BLaER1 (cell line): ENCODE measurements around the gene RPTN.

ENCODE experiments used
- H3K27ac ChIP-seq: shearing (Covaris generic); formaldehyde crosslinking; 2 replicates; pipeline ENCODE4 v1.8.1; 2022
- H3K27me3 ChIP-seq: shearing (Covaris generic); formaldehyde crosslinking; 2 replicates; pipeline ENCODE4 v1.8.1; 2022
- H3K36me3 ChIP-seq: shearing (Covaris generic); formaldehyde crosslinking; 2 replicates; pipeline ENCODE4 v1.8.1; 2022
- H3K4me1 ChIP-seq: shearing (Covaris generic); formaldehyde crosslinking; 2 replicates; pipeline ENCODE4 v1.8.1; 2022
- H3K4me2 ChIP-seq: shearing (Covaris generic); formaldehyde crosslinking; 2 replicates; pipeline ENCODE4 v1.8.1; 2022
- H3K4me3 ChIP-seq: shearing (Covaris generic); formaldehyde crosslinking; 2 replicates; pipeline ENCODE4 v1.8.1; 2022
- H3K9ac ChIP-seq: shearing (Covaris generic); formaldehyde crosslinking; 2 replicates; pipeline ENCODE4 v1.8.1; 2022
- H3K9me3 ChIP-seq: shearing (Covaris generic); formaldehyde crosslinking; 2 replicates; pipeline ENCODE4 v1.8.1; 2022
- H4K20me1 ChIP-seq: shearing (Covaris generic); formaldehyde crosslinking; 2 replicates; pipeline ENCODE4 v1.8.1; 2022
- Cebpa-rat ChIP-seq: shearing (Covaris generic); IDR thresholded peaks from 2 replicates; pipeline ENCODE4 v1.8.1; 2022

RPTN gene, protein sequence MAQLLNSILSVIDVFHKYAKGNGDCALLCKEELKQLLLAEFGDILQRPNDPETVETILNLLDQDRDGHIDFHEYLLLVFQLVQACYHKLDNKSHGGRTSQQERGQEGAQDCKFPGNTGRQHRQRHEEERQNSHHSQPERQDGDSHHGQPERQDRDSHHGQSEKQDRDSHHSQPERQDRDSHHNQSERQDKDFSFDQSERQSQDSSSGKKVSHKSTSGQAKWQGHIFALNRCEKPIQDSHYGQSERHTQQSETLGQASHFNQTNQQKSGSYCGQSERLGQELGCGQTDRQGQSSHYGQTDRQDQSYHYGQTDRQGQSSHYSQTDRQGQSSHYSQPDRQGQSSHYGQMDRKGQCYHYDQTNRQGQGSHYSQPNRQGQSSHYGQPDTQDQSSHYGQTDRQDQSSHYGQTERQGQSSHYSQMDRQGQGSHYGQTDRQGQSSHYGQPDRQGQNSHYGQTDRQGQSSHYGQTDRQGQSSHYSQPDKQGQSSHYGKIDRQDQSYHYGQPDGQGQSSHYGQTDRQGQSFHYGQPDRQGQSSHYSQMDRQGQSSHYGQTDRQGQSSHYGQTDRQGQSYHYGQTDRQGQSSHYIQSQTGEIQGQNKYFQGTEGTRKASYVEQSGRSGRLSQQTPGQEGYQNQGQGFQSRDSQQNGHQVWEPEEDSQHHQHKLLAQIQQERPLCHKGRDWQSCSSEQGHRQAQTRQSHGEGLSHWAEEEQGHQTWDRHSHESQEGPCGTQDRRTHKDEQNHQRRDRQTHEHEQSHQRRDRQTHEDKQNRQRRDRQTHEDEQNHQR

DNA sequence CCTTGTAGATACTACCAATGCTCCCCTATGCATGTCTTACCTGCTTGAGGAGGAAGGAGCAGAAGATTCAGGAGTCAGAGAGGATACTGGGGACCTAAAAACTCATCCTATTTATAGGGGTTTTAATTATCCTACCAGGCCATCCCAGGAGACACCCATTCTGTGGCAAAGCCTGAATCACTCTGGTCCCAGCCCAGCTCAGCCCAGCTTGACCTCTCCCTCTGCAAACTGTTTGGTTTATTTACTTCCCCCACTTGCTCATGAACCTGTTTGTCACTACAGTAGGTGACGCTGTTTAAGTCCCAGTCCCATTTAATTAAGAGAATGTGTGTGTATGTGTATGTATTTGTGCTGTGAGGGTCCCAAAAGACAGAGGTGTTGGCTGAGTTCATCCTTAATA is at the start of gene RPTN:
Gene RPTN, minus strand, starts transcription at position 85 of the 400 bp plus-strand sequence. CDS start 1,339 bp downstream, outside the sequence.
- Histone ChIP-seq H3K4me2 (no peak within 1 kb of the TSS), H3K27ac (no peak within 1 kb of the TSS), H3K9ac (no peak within 1 kb of the TSS), H3K4me3 (no peak within 1 kb of the TSS), H4K20me1 (no peaks in the 10 kb centered on the region), H3K36me3 (no peaks in the 10 kb centered on the region), H3K4me1 (peaks cover 17% of the 10 kb centered on the region), H3K27me3 (no peaks in the 10 kb centered on the region), H3K9me3 (no peaks in the 10 kb centered on the region)
- no peak for TF ChIP-seq Cebpa-rat

DNA sequence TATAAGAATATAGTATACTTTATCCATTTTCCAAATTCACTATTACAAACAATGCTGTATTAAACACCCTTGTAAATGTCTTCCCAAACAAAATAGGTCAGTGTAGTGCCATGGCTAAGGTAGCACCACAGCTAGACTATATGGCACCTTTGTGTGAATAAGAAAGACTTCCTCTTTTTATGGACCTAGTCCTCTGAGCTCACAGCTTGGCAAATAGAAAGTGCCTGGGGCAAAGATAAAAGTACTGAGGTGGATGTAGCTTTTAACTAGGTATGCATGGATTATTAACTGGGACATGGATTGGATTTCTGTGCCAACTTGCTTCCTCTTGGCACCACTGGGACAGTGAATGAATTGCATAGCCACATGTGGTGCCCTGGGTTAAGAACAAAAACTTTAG is 40.0 kb upstream of the RPTN start:
- no peaks in the 10 kb centered on the region for H3K4me1 ChIP-seq
- no peak overlapping the region for H3K4me2 ChIP-seq
- H3K4me3 ChIP-seq = no peak overlapping the region
- no peaks in the 10 kb centered on the region for H3K36me3 ChIP-seq
- H3K9me3 ChIP-seq = no peaks in the 10 kb centered on the region; the same call in 1 of the 2 replicates
- TF ChIP-seq Cebpa-rat = no peak
- H3K27ac ChIP-seq = no peak overlapping the region
- H3K9ac ChIP-seq = no peak overlapping the region
- no peaks in the 10 kb centered on the region for H3K27me3 ChIP-seq
- H4K20me1 ChIP-seq = no peaks in the 10 kb centered on the region

DNA sequence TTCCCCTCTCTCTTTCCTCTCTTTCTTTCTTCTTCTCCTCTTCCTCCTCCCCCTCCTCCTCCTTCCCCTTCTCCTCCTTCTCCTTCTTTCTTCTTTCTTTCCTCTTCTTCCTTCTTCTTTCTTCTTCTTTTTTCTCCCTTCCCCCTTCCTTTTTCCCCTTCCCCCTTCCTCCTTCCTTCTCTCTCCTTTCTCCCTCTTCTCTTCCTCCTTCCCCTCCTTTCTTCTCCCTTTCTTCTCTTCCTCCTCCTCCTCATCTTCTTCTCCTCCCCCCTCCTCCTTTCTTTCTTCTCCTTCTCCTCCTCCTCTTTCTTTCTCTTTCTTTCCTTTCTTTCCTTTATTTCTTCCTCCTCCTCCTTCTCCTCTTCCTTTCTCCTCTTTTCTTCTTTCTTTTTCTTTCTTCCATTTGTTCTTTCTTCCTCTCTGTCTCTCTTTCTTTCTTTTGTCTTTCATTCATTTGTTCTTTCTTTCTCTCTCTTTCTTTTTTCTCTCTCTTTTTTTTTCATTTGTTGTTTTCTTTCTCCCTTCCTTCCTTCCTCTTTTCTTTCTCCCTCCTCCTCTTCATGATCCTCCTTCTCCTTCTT is 38.4 kb upstream of the RPTN start:
- no peak overlapping the region for H3K4me3 ChIP-seq
- H3K4me2 ChIP-seq = no peak overlapping the region
- no peaks in the 10 kb centered on the region for H3K4me1 ChIP-seq
- TF ChIP-seq Cebpa-rat = no peak
- no peak overlapping the region for H3K27ac ChIP-seq
- H3K36me3 ChIP-seq = no peaks in the 10 kb centered on the region
- H3K27me3 ChIP-seq = no peaks in the 10 kb centered on the region
- no peak overlapping the region for H3K9ac ChIP-seq
- no peaks in the 10 kb centered on the region; the same call in 1 of the 2 replicates for H3K9me3 ChIP-seq
- no peaks in the 10 kb centered on the region for H4K20me1 ChIP-seq

DNA sequence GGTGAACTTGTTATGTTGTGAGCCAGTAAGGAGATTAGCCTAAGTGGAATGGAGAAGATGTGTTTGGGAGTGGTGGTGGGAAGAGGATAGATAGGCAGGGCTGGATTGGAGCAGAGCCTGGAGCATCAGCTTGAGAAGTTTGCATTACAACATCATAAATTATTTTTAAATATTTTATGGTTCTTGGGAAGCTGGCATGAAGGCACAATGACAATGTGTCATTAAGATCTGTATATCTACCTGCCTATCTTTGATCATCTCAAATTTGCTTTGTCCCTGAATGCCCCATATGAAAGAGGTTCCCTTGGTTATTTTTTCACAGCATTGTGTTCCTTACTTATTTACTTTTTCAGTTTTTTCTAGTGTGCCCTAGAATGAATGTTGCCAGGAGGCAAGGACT is 32.7 kb upstream of the RPTN start:
- H3K4me3 ChIP-seq = no peak overlapping the region
- no peaks in the 10 kb centered on the region for H3K36me3 ChIP-seq
- peaks cover 11% of the 10 kb centered on the region; the same call in 1 of the 2 replicates for H3K27me3 ChIP-seq
- no peak overlapping the region for H3K4me2 ChIP-seq
- peaks cover 9% of the 10 kb centered on the region; the same call in 1 of the 2 replicates for H3K4me1 ChIP-seq
- no peaks in the 10 kb centered on the region for H4K20me1 ChIP-seq
- TF ChIP-seq Cebpa-rat = no peak
- no peaks in the 10 kb centered on the region; the same call in 1 of the 2 replicates for H3K9me3 ChIP-seq
- no peak overlapping the region for H3K27ac ChIP-seq
- no peak overlapping the region for H3K9ac ChIP-seq

DNA sequence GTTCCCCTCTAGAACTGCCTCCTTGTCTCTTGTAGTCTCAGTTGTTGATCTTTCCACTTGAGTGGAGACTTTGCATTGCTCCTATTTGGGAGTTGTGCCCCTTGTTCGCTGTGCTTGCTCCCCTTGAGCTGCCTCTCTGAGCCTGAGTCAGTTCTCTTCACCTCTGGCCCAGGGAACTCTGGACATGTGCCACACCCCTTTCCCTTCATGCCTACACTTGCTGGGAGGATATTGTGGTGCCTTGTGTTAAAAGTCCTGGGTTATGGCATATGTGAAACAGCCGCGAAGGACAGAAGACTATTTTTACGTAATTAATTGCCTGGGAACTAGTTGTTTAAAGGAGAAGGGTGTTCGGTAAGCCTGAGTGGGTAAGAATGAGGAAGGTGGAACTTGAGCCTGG is 32.2 kb upstream of the RPTN start:
- no peaks in the 10 kb centered on the region; the same call in 1 of the 2 replicates for H3K9me3 ChIP-seq
- no peak for TF ChIP-seq Cebpa-rat
- no peak overlapping the region for H3K4me2 ChIP-seq
- H4K20me1 ChIP-seq = no peaks in the 10 kb centered on the region
- H3K27ac ChIP-seq = no peak overlapping the region
- peaks cover 9% of the 10 kb centered on the region; the same call in 1 of the 2 replicates for H3K4me1 ChIP-seq
- H3K36me3 ChIP-seq = no peaks in the 10 kb centered on the region
- H3K9ac ChIP-seq = no peak overlapping the region
- no peak overlapping the region for H3K4me3 ChIP-seq
- peaks cover 11% of the 10 kb centered on the region; the same call in 1 of the 2 replicates for H3K27me3 ChIP-seq

DNA sequence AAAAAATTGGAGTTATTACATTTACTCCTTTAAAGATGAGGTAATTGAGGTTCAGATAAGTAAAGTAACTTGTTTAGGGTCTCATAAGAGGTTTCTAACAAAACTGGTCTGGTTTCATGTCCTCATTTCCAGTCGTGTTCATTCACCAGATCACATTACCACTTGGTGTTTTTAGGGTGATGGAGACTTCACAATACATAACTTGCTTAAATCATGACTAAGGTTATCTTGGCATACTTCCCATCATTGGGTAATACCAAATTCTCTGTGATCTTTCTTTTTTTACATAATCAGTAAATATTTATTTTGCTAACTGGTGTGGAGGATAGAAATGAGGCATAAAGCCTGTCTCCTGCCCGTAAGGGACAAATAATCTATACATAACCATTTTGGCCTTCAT is 31.6 kb upstream of the RPTN start:
- Histone ChIP-seq H3K4me1 (peaks cover 9% of the 10 kb centered on the region; the same call in 1 of the 2 replicates), H3K4me3 (no peak overlapping the region), H3K27ac (no peak overlapping the region), H3K27me3 (peaks cover 11% of the 10 kb centered on the region; the same call in 1 of the 2 replicates), H3K9ac (no peak overlapping the region), H3K4me2 (no peak overlapping the region), H3K36me3 (no peaks in the 10 kb centered on the region), H4K20me1 (no peaks in the 10 kb centered on the region), H3K9me3 (no peaks in the 10 kb centered on the region; the same call in 1 of the 2 replicates)
- no peak for TF ChIP-seq Cebpa-rat

DNA sequence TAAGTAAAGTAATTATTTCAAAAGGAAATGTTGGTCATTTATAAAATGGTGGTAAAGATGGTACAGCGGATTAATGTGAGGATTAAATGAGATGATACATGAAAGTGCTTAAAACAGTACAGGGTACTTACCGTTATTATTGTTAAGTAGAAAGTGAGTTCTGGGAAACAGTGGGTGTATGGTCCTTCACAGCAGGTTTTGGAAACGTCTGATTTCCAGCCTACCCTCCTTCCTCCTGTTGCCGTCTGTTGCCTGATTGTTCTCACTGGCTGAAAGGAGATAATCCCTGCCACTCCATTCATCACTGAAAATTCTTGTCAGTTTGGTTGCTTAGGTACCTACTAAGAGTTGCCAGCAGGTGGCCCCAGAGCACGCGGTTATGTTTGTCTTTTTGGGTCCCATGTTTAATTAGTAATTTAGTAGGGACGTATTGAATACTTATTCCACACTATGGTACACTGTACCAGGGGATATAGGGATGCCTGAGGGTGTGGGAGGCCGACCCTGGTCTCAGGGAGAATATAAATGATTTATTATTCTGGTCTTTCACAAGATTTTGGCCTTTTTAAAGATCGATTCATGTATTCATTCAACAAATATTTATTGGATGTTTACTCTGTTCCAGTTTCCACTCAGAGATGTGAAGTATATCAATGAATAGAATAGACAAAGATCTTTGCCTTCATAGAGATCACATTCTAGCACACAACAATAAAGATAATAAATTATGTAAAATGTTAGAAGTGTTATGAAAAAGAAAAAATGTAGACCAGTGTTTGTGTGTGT is 30.8 kb upstream of the RPTN start:
- Histone ChIP-seq H3K4me2 (peak overlapping the region; percentile 74), H3K4me3 (peak overlapping the region; percentile 65; the same call in 1 of the 2 replicates)

DNA sequence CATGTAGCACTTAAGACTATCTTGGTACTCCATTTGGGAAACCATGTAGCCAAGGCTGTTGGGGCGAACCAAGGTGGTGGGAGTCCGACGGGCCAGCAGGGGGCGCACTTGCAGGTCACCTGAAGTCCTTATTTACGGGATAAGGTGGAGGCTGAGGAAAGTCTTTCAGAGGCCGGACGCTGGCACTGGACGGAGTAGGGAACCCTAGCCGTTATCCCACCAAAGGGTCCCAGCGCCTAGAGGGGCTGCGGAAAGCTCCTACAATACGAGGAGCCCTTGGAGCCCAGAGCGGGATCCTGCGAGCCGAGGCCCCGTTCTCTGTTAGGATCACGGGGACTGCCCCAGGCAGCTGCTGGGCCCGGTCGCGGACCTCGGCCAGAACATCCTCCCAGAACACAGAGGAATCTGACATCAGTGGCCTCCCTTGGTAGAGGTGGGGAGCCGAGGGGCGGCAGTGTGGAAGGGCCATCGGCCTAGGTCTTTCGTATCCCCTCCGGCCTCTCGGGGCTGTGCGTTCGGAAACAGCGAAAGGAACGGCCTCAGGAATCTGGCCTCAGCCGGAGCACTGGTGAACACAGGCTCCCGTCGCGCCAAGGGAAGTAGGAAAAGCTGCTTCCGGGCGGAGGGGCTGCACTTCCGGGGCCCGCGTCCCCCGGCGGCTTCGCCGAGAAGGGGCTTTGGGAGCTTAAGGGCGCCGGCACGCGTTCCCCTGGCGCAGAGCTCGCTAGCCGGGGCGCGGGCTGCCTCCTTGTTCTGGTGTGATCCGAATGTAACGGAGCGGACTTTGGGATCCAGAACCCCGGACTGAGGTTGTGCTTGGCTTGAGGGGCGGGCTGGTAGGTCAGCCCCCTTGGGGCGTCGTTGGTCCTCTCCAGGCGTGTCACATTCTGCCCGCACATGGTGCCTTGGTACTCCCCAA is 29.9 kb upstream of the RPTN start:
- Histone ChIP-seq H3K4me3 (peak overlapping the region; percentile 65), H3K9ac (peak overlapping the region; percentile 49), H3K4me1 (peaks cover 9% of the 10 kb centered on the region; the same call in 1 of the 2 replicates), H3K4me2 (peak overlapping the region; percentile 74), H3K36me3 (no peaks in the 10 kb centered on the region), H3K9me3 (no peaks in the 10 kb centered on the region), H3K27ac (peak overlapping the region; percentile 47; the same call in 1 of the 2 replicates), H4K20me1 (no peaks in the 10 kb centered on the region), H3K27me3 (peaks cover 11% of the 10 kb centered on the region; the same call in 1 of the 2 replicates)
- no peak for TF ChIP-seq Cebpa-rat

More for the DNA sequence above, 30.8 kb upstream of the RPTN start:
- Histone ChIP-seq H3K9ac (no peak overlapping the region), H3K27ac (no peak overlapping the region), H3K9me3 (no peaks in the 10 kb centered on the region), H4K20me1 (no peaks in the 10 kb centered on the region), H3K36me3 (no peaks in the 10 kb centered on the region), H3K27me3 (peaks cover 11% of the 10 kb centered on the region; the same call in 1 of the 2 replicates), H3K4me1 (peaks cover 9% of the 10 kb centered on the region; the same call in 1 of the 2 replicates)
- TF ChIP-seq Cebpa-rat = no peak
